Panc1 (cell line): ENCODE results near the gene IAH1. TPM values are rescaled to one million over a fixed set of nuclear protein-coding genes. Genes with fewer than 3 reads are reported as not detected.

Experiments
- ATAC-seq: fragments of 200-7000 bp; cut with Tn5 transposase; 2 replicates; pipeline ENCODE4 v1.9.1; 2020; ENCODE audit warnings: mild to moderate bottlenecking, moderate library complexity
- BruUV-seq: library from RNA; stranded (reverse); fragments of 400-500 nt; replicated peaks from 2 replicates; lab custom pipeline; 2021; lab: Mats Ljungman, UMichigan
- CTCF ChIA-PET: fragments of 300-600 bp; sonication (Branson Sonifier 250); formaldehyde crosslinking; loops from one replicate; lab custom pipeline; 2022; ENCODE audit warnings: antibody characterized with exemption; lab: Charles Lee
- POLR2A ChIA-PET: fragments of 300-600 bp; sonication (Branson Sonifier 250); formaldehyde crosslinking; loops from one replicate; lab custom pipeline; 2022; ENCODE audit warnings: antibody characterized with exemption; lab: Charles Lee
- DNase-seq: peaks from one replicate; pipeline ENCODE4 v3.0.0-alpha.2; 2010; ENCODE audit warnings: low read depth, low spot score
- H3K27ac ChIP-seq: 2 replicates; pipeline ENCODE4 v1.5.1; 2011; ENCODE audit warnings: mild to moderate bottlenecking, low read length, inconsistent platforms
- H3K27me3 ChIP-seq: fragments of 200-500 bp; sonication (Bioruptor generic); 2 replicates; pipeline ENCODE4 v1.6.0; 2014; ENCODE audit warnings: low read length, inconsistent platforms; ENCODE audit not compliant: control insufficient read depth, insufficient read depth
- H3K36me3 ChIP-seq: fragments of 200-500 bp; sonication (Bioruptor generic); 2 replicates; pipeline ENCODE4 v1.5.1; 2014; ENCODE audit warnings: inconsistent platforms, mild to moderate bottlenecking, low read length, moderate library complexity; ENCODE audit not compliant: control insufficient read depth, insufficient read depth
- H3K4me1 ChIP-seq: 2 replicates; pipeline ENCODE4 v1.5.1; 2011; ENCODE audit warnings: inconsistent platforms, mild to moderate bottlenecking, low read length, moderate library complexity; ENCODE audit not compliant: control insufficient read depth, insufficient read depth
- H3K4me3 ChIP-seq, 2 experiments: 2 replicates each; pipeline ENCODE4 v1.5.1; 2011 to 2012; ENCODE audit warnings: low read depth in 2 of 2, low read length in 2 of 2, mild to moderate bottlenecking in 2 of 2, inconsistent platforms in 1 of 2, moderate library complexity in 1 of 2
- H3K9me3 ChIP-seq: fragments of 200-500 bp; sonication (Bioruptor generic); 2 replicates; pipeline ENCODE4 v1.5.1; 2014; ENCODE audit warnings: low read depth, mild to moderate bottlenecking, inconsistent platforms, low read length, moderate library complexity; ENCODE audit not compliant: control insufficient read depth, insufficient read depth
- CTCF ChIP-seq: fragments of 450-650 bp; IDR thresholded peaks from 2 replicates; pipeline ENCODE4 v1.5.1; 2017; ENCODE audit warnings: mild to moderate bottlenecking
- POLR2AphosphoS5 ChIP-seq: IDR thresholded peaks from 2 replicates; pipeline ENCODE4 v1.6.1; 2012; ENCODE audit warnings: mild to moderate bottlenecking, low read depth, low read length, moderate library complexity
- REST ChIP-seq, 2 experiments: IDR thresholded peaks; 2 replicates each; pipeline ENCODE4 v1.6.1; 2011 to 2012; ENCODE audit warnings: low read depth in 2 of 2, control low read depth in 1 of 2, low read length in 1 of 2, mild to moderate bottlenecking in 1 of 2, moderate library complexity in 1 of 2; ENCODE audit not compliant: insufficient read depth in 1 of 2
- SIN3A ChIP-seq: IDR thresholded peaks from 2 replicates; pipeline ENCODE4 v1.6.1; 2012; ENCODE audit warnings: low read depth, mild to moderate bottlenecking, low read length, moderate library complexity, borderline replicate concordance; ENCODE audit not compliant: insufficient read depth
- TCF7L2 ChIP-seq: IDR thresholded peaks from 2 replicates; pipeline ENCODE4 v1.6.1; 2011; ENCODE audit warnings: mild to moderate bottlenecking, low read depth, low read length, inconsistent platforms
- in situ Hi-C: cut with HindIII; loops from 2 replicates; pipeline ENCODE4 v1.10.0; 2016; ENCODE audit warnings: low sequenced_read_pairs, low pct_unique_long_range_greater_than_20kb
- intact Hi-C: fragments of 100-400 bp; cut with micrococcal nuclease; formaldehyde crosslinking; loops from one replicate; pipeline ENCODE4 v1.10.0; 2022; ENCODE audit not compliant: unreplicated experiment
- total RNA-seq: library from RNA; stranded (reverse); gene quantifications from one replicate; pipeline ENCODE4 v1.2.1, GENCODE V29; 2021; ENCODE audit not compliant: unreplicated experiment

IAH1 gene
- total RNA-seq, 1 experiment from 2014 or later, result 72.2 TPM

- BruUV-seq, result TSS peak; percentile 4
- ChIA-PET POLR2A (interaction anchor here (0.6 kb wide), 1 partner anchor 327 kb away, joined by 3 read pairs; no protein-coding TSS in a partner anchor), CTCF (no interaction called here)
- no peak for ATAC-seq
- in situ Hi-C loops, result no loop called here
- intact Hi-C loops, result no loop called here
- Histone ChIP-seq H3K36me3 (peaks cover 6% of the 10 kb centered on the region; the same call in 1 of the 2 replicates), H3K27me3 (no peaks in the 10 kb centered on the region), H3K27ac (no peak overlapping the region), H3K4me3 (no peak overlapping the region), H3K9me3 (no peaks in the 10 kb centered on the region), H3K4me1 (no peaks in the 10 kb centered on the region)
- TF ChIP-seq CTCF (no peak), REST (IDR thresholded peaks at IDR 0.05; ENCODE audit: insufficient read depth in 1 of 2, low read depth in 2 of 2, low read length in 1 of 2) (no peak), POLR2AphosphoS5 (no peak), TCF7L2 (no peak), SIN3A (no peak)
- no peak for DNase-seq
Observed at GRCh38 chr2:9536504-9536903, 62.2 kb downstream of the IAH1 start.

GRCh38 chr2:9538000-9538507 is 63.7 kb downstream of the IAH1 start:
- ATAC-seq (no peak), DNase-seq (no peak)
- Histone ChIP-seq H3K36me3 (peaks cover 6% of the 10 kb centered on the region; the same call in 1 of the 2 replicates), H3K27ac (no peak overlapping the region), H3K4me1 (no peaks in the 10 kb centered on the region), H3K27me3 (no peaks in the 10 kb centered on the region), H3K9me3 (no peaks in the 10 kb centered on the region), H3K4me3 (no peak overlapping the region)
- ChIA-PET POLR2A (no interaction called here), CTCF (no interaction called here)
- TF ChIP-seq REST (IDR thresholded peaks at IDR 0.05; ENCODE audit: insufficient read depth in 1 of 2, low read depth in 2 of 2, low read length in 1 of 2) (no peak), SIN3A (no peak), POLR2AphosphoS5 (no peak), TCF7L2 (no peak), CTCF (no peak)
- BruUV-seq, result no TSS peak
- intact Hi-C loops, result no loop called here
- in situ Hi-C loops, result no loop called here
